SK-N-SH treated with all-trans-retinoic acid at 6 μM for 48 hours (cell line): ENCODE data around the gene C11orf65.
A peak's percentile ranks its signal among the peaks of the same experiment; 100 is the strongest.

Experiments
- ATAC-seq: fragments of 200-7000 bp; cut with Tn5 transposase; 3 replicates; pipeline ENCODE4 v1.9.1; 2020; ENCODE audit warnings: mild to moderate bottlenecking, moderate library complexity
- ARNTL ChIP-seq: fragments of 450-650 bp; formaldehyde crosslinking; IDR thresholded peaks from 2 replicates; pipeline ENCODE4 v1.5.0; 2020; ENCODE audit warnings: low read depth, mild to moderate bottlenecking, moderate library complexity, borderline replicate concordance
- BACH2 ChIP-seq: fragments of 250-450 bp; sonication (Bioruptor Pico); IDR thresholded peaks from 2 replicates; pipeline ENCODE4 v1.9.0; 2021; ENCODE audit warnings: mild to moderate bottlenecking, borderline replicate concordance
- CREB5 ChIP-seq: fragments of 250-450 bp; sonication (Bioruptor Pico); IDR thresholded peaks from 2 replicates; pipeline ENCODE4 v1.5.1; 2020; ENCODE audit warnings: low read depth, mild to moderate bottlenecking, moderate library complexity
- CSDC2 ChIP-seq: fragments of 250-450 bp; sonication (Bioruptor Pico); IDR thresholded peaks from 2 replicates; pipeline ENCODE4 v1.5.0; 2020; ENCODE audit warnings: mild to moderate bottlenecking, moderate library complexity
- ESRRG ChIP-seq: fragments of 250-450 bp; sonication (Bioruptor Pico); IDR thresholded peaks from 2 replicates; pipeline ENCODE4 v1.6.1; 2021; ENCODE audit warnings: mild to moderate bottlenecking
- GLIS3 ChIP-seq: fragments of 250-450 bp; sonication (Bioruptor Pico); IDR thresholded peaks from 2 replicates; pipeline ENCODE4 v1.5.0; 2020; ENCODE audit warnings: mild to moderate bottlenecking, moderate library complexity
- ISL1 ChIP-seq: fragments of 250-450 bp; sonication (Bioruptor Pico); IDR thresholded peaks from 2 replicates; pipeline ENCODE4 v2.1.2; 2022; ENCODE audit warnings: mild to moderate bottlenecking, moderate library complexity
- OSR1 ChIP-seq: fragments of 250-450 bp; sonication (Bioruptor Pico); IDR thresholded peaks from 2 replicates; pipeline ENCODE4 v1.8.0; 2022; ENCODE audit warnings: moderate library complexity, mild to moderate bottlenecking, inconsistent platforms
- PATZ1 ChIP-seq: fragments of 250-450 bp; sonication (Bioruptor Pico); IDR thresholded peaks from 2 replicates; pipeline ENCODE4 v1.8.0; 2020; ENCODE audit warnings: mild to moderate bottlenecking, moderate library complexity, borderline replicate concordance
- POU6F1 ChIP-seq: fragments of 250-450 bp; sonication (Bioruptor Pico); IDR thresholded peaks from 2 replicates; pipeline ENCODE4 v1.8.0; 2021; ENCODE audit warnings: low read depth, mild to moderate bottlenecking, moderate library complexity, borderline replicate concordance
- PPARA ChIP-seq: fragments of 250-450 bp; sonication (Bioruptor Pico); IDR thresholded peaks from 2 replicates; pipeline ENCODE4 v1.5.0; 2020; ENCODE audit warnings: mild to moderate bottlenecking, borderline replicate concordance
- RARB ChIP-seq: fragments of 250-450 bp; sonication (Bioruptor Pico); IDR thresholded peaks from 2 replicates; pipeline ENCODE4 v1.8.0; 2021; ENCODE audit warnings: mild to moderate bottlenecking, moderate library complexity
- SNAI2 ChIP-seq: fragments of 250-450 bp; sonication (Bioruptor Pico); IDR thresholded peaks from 2 replicates; pipeline ENCODE4 v1.5.0; 2020; ENCODE audit warnings: mild to moderate bottlenecking, moderate library complexity
- TCF4 ChIP-seq: fragments of 250-450 bp; sonication (Bioruptor Pico); IDR thresholded peaks from 2 replicates; pipeline ENCODE4 v1.8.0; 2021; ENCODE audit warnings: mild to moderate bottlenecking, moderate library complexity, borderline replicate concordance
- TOX ChIP-seq: fragments of 250-450 bp; sonication (Bioruptor Pico); IDR thresholded peaks from 2 replicates; pipeline ENCODE4 v1.8.0; 2021; ENCODE audit warnings: mild to moderate bottlenecking, moderate library complexity, borderline replicate concordance
- TSHZ2 ChIP-seq: fragments of 250-450 bp; sonication (Bioruptor Pico); IDR thresholded peaks from 2 replicates; pipeline ENCODE4 v1.5.0; 2020; ENCODE audit warnings: mild to moderate bottlenecking, moderate library complexity
- ZC3H10 ChIP-seq: fragments of 250-450 bp; sonication (Bioruptor Pico); IDR thresholded peaks from 2 replicates; pipeline ENCODE4 v1.5.1; 2021; ENCODE audit warnings: mild to moderate bottlenecking, moderate library complexity
- ZFP3 ChIP-seq: fragments of 250-450 bp; sonication (Bioruptor Pico); IDR thresholded peaks from 2 replicates; pipeline ENCODE4 v1.5.0; 2020; ENCODE audit warnings: mild to moderate bottlenecking, moderate library complexity
- ZFP30 ChIP-seq: fragments of 450-650 bp; formaldehyde crosslinking; IDR thresholded peaks from 2 replicates; pipeline ENCODE4 v1.5.0; 2022; ENCODE audit warnings: mild to moderate bottlenecking, moderate library complexity
- ZNF565 ChIP-seq: fragments of 450-650 bp; formaldehyde crosslinking; conservative IDR thresholded peaks from 2 replicates; pipeline ENCODE4 v1.5.0; 2020; ENCODE audit warnings: low read depth, mild to moderate bottlenecking, moderate library complexity
- ZNF70 ChIP-seq: fragments of 450-650 bp; formaldehyde crosslinking; IDR thresholded peaks from 2 replicates; pipeline ENCODE4 v1.5.0; 2020; ENCODE audit warnings: mild to moderate bottlenecking, moderate library complexity
- ZNF8 ChIP-seq: fragments of 450-650 bp; formaldehyde crosslinking; IDR thresholded peaks from 2 replicates; pipeline ENCODE4 v1.5.0; 2020; ENCODE audit warnings: mild to moderate bottlenecking, moderate library complexity

The C11orf65 gene

GRCh38 chr11:108467091-108467823, at the start of gene C11orf65:
Gene C11orf65, minus strand, starts transcription at chr11:108467529. Its CDS starts 5,970 bp downstream, at chr11:108461559.
- 0 out of 2 replicates have a peak, but pooled peaks have one; percentile 65 for TF ChIP-seq TSHZ2 (CRISPR knock-in tag)
- TF ChIP-seq ZNF565 (CRISPR knock-in tag): no peak
- 0 out of 2 replicates have a peak, but pooled peaks have one; percentile 35 for TF ChIP-seq GLIS3 (CRISPR knock-in tag)
- peak; percentile 33; the same call in 1 of the 2 replicates for TF ChIP-seq ZFP3 (CRISPR knock-in tag)
- ATAC-seq: peak; percentile 99

GRCh38 chr11:108516125-108516524, 48.8 kb upstream of the C11orf65 start:
- ATAC-seq: no peak

GRCh38 chr11:108512708-108513107, 45.4 kb upstream of the C11orf65 start:
- no peak for ATAC-seq
- TF ChIP-seq ZFP3 (CRISPR knock-in tag) (no peak), ESRRG (CRISPR knock-in tag) (no peak), GLIS3 (CRISPR knock-in tag) (no peak), BACH2 (no peak), ARNTL (CRISPR knock-in tag) (no peak), CSDC2 (CRISPR knock-in tag) (no peak), CREB5 (no peak), ZNF565 (CRISPR knock-in tag) (no peak), ZC3H10 (CRISPR knock-in tag) (no peak), RARB (CRISPR knock-in tag) (no peak), PATZ1 (CRISPR knock-in tag) (no peak), ZNF70 (CRISPR knock-in tag) (no peak), OSR1 (no peak), SNAI2 (no peak)

More at GRCh38 chr11:108516125-108516524, 48.8 kb upstream of the C11orf65 start:
- TF ChIP-seq PPARA (CRISPR knock-in tag) (no peak), GLIS3 (CRISPR knock-in tag) (no peak), TOX (no peak), ZC3H10 (CRISPR knock-in tag) (no peak), CREB5 (no peak), CSDC2 (CRISPR knock-in tag) (no peak), ARNTL (CRISPR knock-in tag) (no peak), ZFP30 (no peak), ISL1 (CRISPR knock-in tag) (no peak), ZNF565 (CRISPR knock-in tag) (no peak), ZNF70 (CRISPR knock-in tag) (no peak), RARB (CRISPR knock-in tag) (no peak), PATZ1 (CRISPR knock-in tag) (no peak), POU6F1 (CRISPR knock-in tag) (no peak), ZNF8 (CRISPR knock-in tag) (no peak), TCF4 (CRISPR knock-in tag) (no peak), ESRRG (CRISPR knock-in tag) (no peak)
